ENCODE measurements around the gene SLC17A9.

SLC17A9 gene

GRCh38 chr20:62979310-62979709, 26.8 kb downstream of the SLC17A9 start:
- no peaks in the 10 kb centered on the region for H3K4me1 ChIP-seq (ENCODE audit: control insufficient read depth, insufficient read depth, low read length)
- no peaks in the 10 kb centered on the region for H3K9me3 ChIP-seq (ENCODE audit: control insufficient read depth, low read length)

GRCh38 chr20:62979876-62980373, 27.4 kb downstream of the SLC17A9 start:
- Histone ChIP-seq H3K36me3 (ENCODE audit: control insufficient read depth, insufficient read depth, low read length) (no peaks in the 10 kb centered on the region), H3K4me3 (ENCODE audit: low read length) (no peak overlapping the region), H3K27me3 (ENCODE audit: control insufficient read depth, insufficient read depth, low read length) (peaks cover 77% of the 10 kb centered on the region), H3K9ac (ENCODE audit: low read length) (no peak overlapping the region), H3K9me3 (ENCODE audit: control insufficient read depth, low read length) (no peaks in the 10 kb centered on the region), H3K4me1 (ENCODE audit: control insufficient read depth, insufficient read depth, low read length) (no peaks in the 10 kb centered on the region)

More at GRCh38 chr20:62979310-62979709, 26.8 kb downstream of the SLC17A9 start:
- no peaks in the 10 kb centered on the region for H3K36me3 ChIP-seq (ENCODE audit: control insufficient read depth, insufficient read depth, low read length)
- no peak overlapping the region for H3K9ac ChIP-seq (ENCODE audit: low read length)
- H3K4me3 ChIP-seq (ENCODE audit: low read length): no peak overlapping the region
- H3K27me3 ChIP-seq (ENCODE audit: control insufficient read depth, insufficient read depth, low read length): peaks cover 80% of the 10 kb centered on the region

- Histone ChIP-seq H3K4me1 (ENCODE audit: control insufficient read depth, insufficient read depth, low read length) (no peaks in the 10 kb centered on the region), H3K9ac (ENCODE audit: low read length) (no peak overlapping the region), H3K4me3 (ENCODE audit: low read length) (no peak overlapping the region), H3K27me3 (ENCODE audit: control insufficient read depth, insufficient read depth, low read length) (peaks cover 77% of the 10 kb centered on the region), H3K9me3 (ENCODE audit: control insufficient read depth, low read length) (no peaks in the 10 kb centered on the region), H3K36me3 (ENCODE audit: control insufficient read depth, insufficient read depth, low read length) (no peaks in the 10 kb centered on the region)
Observed at GRCh38 chr20:62980380-62980960, 28.0 kb downstream of the SLC17A9 start.

- Histone ChIP-seq H3K9ac (ENCODE audit: low read length) (no peak overlapping the region), H3K9me3 (ENCODE audit: control insufficient read depth, low read length) (no peaks in the 10 kb centered on the region), H3K4me3 (ENCODE audit: low read length) (no peak overlapping the region), H3K27me3 (ENCODE audit: control insufficient read depth, insufficient read depth, low read length) (peaks cover 76% of the 10 kb centered on the region), H3K4me1 (ENCODE audit: control insufficient read depth, insufficient read depth, low read length) (no peaks in the 10 kb centered on the region), H3K36me3 (ENCODE audit: control insufficient read depth, insufficient read depth, low read length) (no peaks in the 10 kb centered on the region)
Observed at GRCh38 chr20:62980970-62981369, 28.5 kb downstream of the SLC17A9 start.

- H3K9me3 ChIP-seq (ENCODE audit: control insufficient read depth, low read length): no peaks in the 10 kb centered on the region
- H3K4me3 ChIP-seq (ENCODE audit: low read length): no peak overlapping the region
- no peak overlapping the region for H3K9ac ChIP-seq (ENCODE audit: low read length)
- no peaks in the 10 kb centered on the region for H3K36me3 ChIP-seq (ENCODE audit: control insufficient read depth, insufficient read depth, low read length)
- H3K27me3 ChIP-seq (ENCODE audit: control insufficient read depth, insufficient read depth, low read length): peaks cover 67% of the 10 kb centered on the region
- no peaks in the 10 kb centered on the region for H3K4me1 ChIP-seq (ENCODE audit: control insufficient read depth, insufficient read depth, low read length)
Observed at GRCh38 chr20:62982124-62983075, 29.9 kb downstream of the SLC17A9 start.

- no peaks in the 10 kb centered on the region for H3K36me3 ChIP-seq (ENCODE audit: control insufficient read depth, insufficient read depth, low read length)
- no peaks in the 10 kb centered on the region for H3K9me3 ChIP-seq (ENCODE audit: control insufficient read depth, low read length)
- H3K27me3 ChIP-seq (ENCODE audit: control insufficient read depth, insufficient read depth, low read length): peaks cover 59% of the 10 kb centered on the region
- no peak overlapping the region for H3K9ac ChIP-seq (ENCODE audit: low read length)
- H3K4me3 ChIP-seq (ENCODE audit: low read length): no peak overlapping the region
- no peaks in the 10 kb centered on the region for H3K4me1 ChIP-seq (ENCODE audit: control insufficient read depth, insufficient read depth, low read length)
Observed at GRCh38 chr20:62983210-62983609, 30.7 kb downstream of the SLC17A9 start.

GRCh38 chr20:62984666-62985443, 32.3 kb downstream of the SLC17A9 start:
- no peaks in the 10 kb centered on the region for H3K4me1 ChIP-seq (ENCODE audit: control insufficient read depth, insufficient read depth, low read length)
- H3K4me3 ChIP-seq (ENCODE audit: low read length): no peak overlapping the region
- no peak overlapping the region for H3K9ac ChIP-seq (ENCODE audit: low read length)
- H3K27me3 ChIP-seq (ENCODE audit: control insufficient read depth, insufficient read depth, low read length): peaks cover 53% of the 10 kb centered on the region
- H3K36me3 ChIP-seq (ENCODE audit: control insufficient read depth, insufficient read depth, low read length): no peaks in the 10 kb centered on the region
- H3K9me3 ChIP-seq (ENCODE audit: control insufficient read depth, low read length): no peaks in the 10 kb centered on the region

GRCh38 chr20:62985444-62985778, 32.9 kb downstream of the SLC17A9 start:
- Histone ChIP-seq H3K4me1 (ENCODE audit: control insufficient read depth, insufficient read depth, low read length) (no peaks in the 10 kb centered on the region), H3K9ac (ENCODE audit: low read length) (no peak overlapping the region), H3K4me3 (ENCODE audit: low read length) (no peak overlapping the region), H3K36me3 (ENCODE audit: control insufficient read depth, insufficient read depth, low read length) (no peaks in the 10 kb centered on the region), H3K27me3 (ENCODE audit: control insufficient read depth, insufficient read depth, low read length) (peaks cover 49% of the 10 kb centered on the region), H3K9me3 (ENCODE audit: control insufficient read depth, low read length) (no peaks in the 10 kb centered on the region)

- Histone ChIP-seq H3K4me1 (ENCODE audit: control insufficient read depth, insufficient read depth, low read length) (no peaks in the 10 kb centered on the region), H3K27me3 (ENCODE audit: control insufficient read depth, insufficient read depth, low read length) (peaks cover 52% of the 10 kb centered on the region), H3K36me3 (ENCODE audit: control insufficient read depth, insufficient read depth, low read length) (no peaks in the 10 kb centered on the region), H3K9me3 (ENCODE audit: control insufficient read depth, low read length) (no peaks in the 10 kb centered on the region), H3K4me3 (ENCODE audit: low read length) (no peak overlapping the region), H3K9ac (ENCODE audit: low read length) (no peak overlapping the region)
Observed at GRCh38 chr20:62986257-62986800, 33.8 kb downstream of the SLC17A9 start.

- H3K36me3 ChIP-seq (ENCODE audit: control insufficient read depth, insufficient read depth, low read length): no peaks in the 10 kb centered on the region
- H3K27me3 ChIP-seq (ENCODE audit: control insufficient read depth, insufficient read depth, low read length): peaks cover 50% of the 10 kb centered on the region
- no peaks in the 10 kb centered on the region for H3K4me1 ChIP-seq (ENCODE audit: control insufficient read depth, insufficient read depth, low read length)
- no peaks in the 10 kb centered on the region for H3K9me3 ChIP-seq (ENCODE audit: control insufficient read depth, low read length)
- H3K9ac ChIP-seq (ENCODE audit: low read length): no peak overlapping the region
- no peak overlapping the region for H3K4me3 ChIP-seq (ENCODE audit: low read length)
Observed at GRCh38 chr20:62987114-62987513, 34.6 kb downstream of the SLC17A9 start.

GRCh38 chr20:62989201-62989601, 36.7 kb downstream of the SLC17A9 start:
- Histone ChIP-seq H3K36me3 (ENCODE audit: control insufficient read depth, insufficient read depth, low read length) (no peaks in the 10 kb centered on the region), H3K27me3 (ENCODE audit: control insufficient read depth, insufficient read depth, low read length) (peaks cover 47% of the 10 kb centered on the region), H3K4me3 (ENCODE audit: low read length) (no peak overlapping the region), H3K9me3 (ENCODE audit: control insufficient read depth, low read length) (no peaks in the 10 kb centered on the region), H3K9ac (ENCODE audit: low read length) (no peak overlapping the region), H3K4me1 (ENCODE audit: control insufficient read depth, insufficient read depth, low read length) (no peaks in the 10 kb centered on the region)
